NK-92 (cell line): ENCODE data around the gene FTO.

Experiments used
- DNase-seq: peaks from one replicate; lab custom pipeline; 2025; ENCODE audit not compliant: unreplicated experiment; lab: John Stamatoyannopoulos, UW

FTO gene

DNA sequence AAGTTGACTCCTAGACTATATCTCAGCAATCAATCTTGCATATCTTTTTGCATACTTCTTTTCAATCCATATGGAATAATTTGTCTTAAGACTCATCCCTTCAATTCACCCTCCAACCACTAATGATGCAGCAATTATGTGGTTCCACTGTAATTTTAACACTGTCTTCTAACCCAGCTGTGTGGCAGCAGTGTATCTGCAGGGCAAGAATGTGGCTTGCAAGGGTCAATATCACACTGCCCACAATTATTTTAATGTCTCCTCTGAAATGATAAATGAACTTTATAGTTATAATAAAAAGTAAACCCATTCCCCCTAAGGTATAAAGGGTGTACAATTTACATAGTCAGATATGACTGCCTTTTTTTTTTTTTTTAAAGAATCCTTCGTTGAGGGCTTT lies 48.6 kb downstream of the FTO start:
- no peak for DNase-seq

DNA sequence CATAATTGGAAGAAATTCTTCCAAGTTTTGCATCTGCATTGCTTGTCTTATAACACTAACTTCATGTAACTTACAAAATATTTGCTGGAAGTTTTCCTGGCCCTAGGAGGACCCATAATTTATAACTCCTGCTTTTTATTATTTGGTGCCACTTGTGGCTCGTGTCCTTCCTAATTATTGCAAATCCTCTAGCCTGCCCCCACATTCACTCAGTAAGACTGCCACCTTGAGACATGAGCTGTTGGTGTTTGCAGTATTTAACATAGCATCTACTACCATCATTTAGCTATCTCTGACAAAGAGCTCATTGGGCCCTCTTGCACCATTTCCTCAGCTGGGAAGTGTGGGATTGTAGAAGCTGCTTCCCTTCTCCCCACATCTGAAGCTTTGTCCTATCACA lies 49.5 kb downstream of the FTO start:
- no peak for DNase-seq

DNA sequence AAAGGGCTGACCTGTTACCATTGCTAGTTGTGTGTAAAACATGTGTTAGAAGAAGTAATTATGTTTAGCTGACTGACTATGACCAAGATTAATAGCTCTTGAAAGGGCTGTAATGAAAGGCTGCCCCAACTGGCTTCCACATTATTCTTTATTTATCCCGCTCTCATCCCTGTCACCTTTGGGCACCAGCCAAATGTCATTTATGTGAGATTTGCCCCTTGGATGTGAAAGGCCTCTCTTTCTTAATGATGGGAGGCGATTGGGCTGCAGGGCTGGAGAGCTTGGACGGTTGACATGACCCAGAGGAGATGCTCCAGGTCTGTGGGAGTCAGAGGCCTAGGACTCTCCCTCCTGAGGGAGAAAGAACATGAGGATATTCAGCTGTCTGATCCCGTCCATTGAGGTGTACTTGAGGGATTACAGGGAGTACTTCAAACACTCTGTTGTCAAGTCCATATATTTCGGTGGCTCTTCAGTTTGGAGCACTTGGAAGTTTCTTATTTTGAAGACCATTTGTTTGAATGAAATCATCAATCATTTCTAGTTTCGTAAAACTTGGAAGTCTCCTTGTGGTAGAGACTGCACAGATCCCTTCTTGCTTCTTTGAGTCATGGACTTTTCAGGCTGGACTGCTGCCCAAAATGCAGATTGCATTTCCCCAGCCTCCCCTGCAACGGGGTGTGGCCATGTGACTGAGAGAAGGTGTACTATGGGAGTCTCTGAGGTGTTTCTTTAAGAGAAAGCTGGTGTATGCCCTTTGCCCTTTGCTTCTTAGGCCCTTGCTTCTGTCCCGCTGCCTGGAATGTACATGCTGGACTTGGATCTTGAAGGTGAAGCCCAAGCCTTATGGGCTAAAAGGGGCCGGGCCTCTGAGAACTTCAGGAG lies 51.3 kb downstream of the FTO start:
- no peak for DNase-seq

GRCh38 chr16:53756275-53756996 lies 52.5 kb downstream of the FTO start:
- DNase-seq: no peak

DNA sequence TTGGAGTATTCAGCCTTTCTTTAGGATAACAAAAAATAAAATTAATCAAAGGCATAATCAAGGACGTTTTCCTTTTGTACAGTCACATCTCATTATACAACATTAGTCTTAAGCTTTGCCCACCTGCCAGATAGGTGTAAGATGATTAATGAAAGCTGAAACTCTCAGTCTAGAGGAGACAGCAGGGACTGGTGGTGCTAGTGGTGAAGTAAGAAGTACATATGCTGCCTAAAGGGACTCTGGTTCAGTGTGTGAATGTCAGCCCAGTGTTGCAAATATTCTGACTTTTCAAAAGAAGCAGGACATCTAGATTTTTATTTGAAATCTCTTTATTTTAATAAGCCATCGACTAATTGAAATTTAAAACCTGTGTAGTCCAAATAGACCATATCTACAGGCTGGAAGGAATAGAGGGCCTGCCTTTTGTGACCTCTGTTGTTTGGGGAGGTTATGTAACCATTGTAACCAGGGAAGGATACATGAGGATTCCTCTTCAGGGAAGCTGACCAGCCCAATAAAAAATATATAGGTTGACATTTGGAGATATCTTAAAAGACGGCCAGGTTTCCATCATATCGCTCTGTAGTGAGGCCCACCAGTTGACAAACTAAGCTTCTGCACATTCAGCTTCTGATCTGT lies 54.1 kb downstream of the FTO start:
- no peak for DNase-seq

- no peak for DNase-seq
These were observed 58.2 kb downstream of the FTO start for GRCh38 chr16:53761962-53762703.

- DNase-seq: no peak
These were observed 62.5 kb downstream of the FTO start for GRCh38 chr16:53766304-53767016.

DNA sequence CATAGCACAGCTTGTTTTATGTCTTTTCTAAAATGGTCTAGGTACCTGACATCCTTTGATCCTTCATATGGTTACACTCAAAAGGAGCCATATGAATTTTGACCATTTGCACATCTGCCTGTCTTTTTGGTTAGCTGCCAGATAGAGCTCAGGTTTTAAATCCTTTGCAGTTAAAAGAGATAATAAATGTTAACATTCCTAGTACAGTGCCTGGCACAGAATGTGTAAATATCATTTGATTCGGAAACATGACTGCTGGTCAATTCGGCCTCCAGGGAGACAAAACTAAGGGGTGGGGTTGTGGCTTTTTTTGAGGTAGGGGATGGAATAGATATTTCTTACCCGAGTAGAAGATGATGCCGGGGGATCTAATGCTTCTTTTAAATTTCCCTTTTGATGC lies 64.2 kb downstream of the FTO start:
- no peak for DNase-seq

DNA sequence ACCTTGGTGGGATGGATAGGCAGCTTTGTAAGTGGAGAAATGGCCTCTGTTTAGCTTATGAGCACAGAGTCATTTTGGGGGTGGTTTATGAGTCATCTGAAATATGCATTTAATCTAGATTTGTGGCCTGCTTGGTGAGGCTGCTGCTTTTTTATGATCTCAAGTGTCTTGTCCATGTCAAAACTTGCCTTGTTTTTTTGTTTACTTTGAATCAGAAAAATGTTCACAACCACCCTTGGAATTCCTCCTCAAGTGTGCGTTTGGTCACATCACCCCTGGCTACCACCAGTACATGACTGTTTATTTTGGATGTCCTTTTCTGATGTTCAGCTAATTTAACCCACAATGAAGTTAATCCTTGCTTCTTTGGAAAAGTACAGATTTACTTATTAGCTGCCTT lies 64.6 kb downstream of the FTO start:
- DNase-seq: no peak

- no peak for DNase-seq
These were observed 65.2 kb downstream of the FTO start for GRCh38 chr16:53769185-53769584.

DNA sequence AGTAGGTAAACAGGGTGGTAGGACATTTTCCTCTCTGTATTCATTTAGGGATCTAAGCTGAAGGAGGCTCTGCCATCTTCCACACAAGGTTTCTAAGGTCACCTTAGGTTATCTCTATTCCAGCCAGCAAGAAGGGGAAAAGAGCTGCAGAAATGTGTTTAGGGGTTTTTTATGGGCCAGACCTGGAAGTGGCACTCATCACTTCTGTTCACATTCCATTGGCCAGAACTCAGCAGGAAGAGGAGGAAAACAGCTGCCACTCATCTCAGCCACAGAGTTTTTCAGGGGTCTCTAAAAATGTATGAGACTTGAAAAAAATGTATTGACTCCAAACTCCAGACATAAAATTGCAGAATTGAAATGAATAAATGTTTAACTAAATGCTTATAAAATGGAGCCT lies 65.8 kb downstream of the FTO start:
- DNase-seq: no peak

DNA sequence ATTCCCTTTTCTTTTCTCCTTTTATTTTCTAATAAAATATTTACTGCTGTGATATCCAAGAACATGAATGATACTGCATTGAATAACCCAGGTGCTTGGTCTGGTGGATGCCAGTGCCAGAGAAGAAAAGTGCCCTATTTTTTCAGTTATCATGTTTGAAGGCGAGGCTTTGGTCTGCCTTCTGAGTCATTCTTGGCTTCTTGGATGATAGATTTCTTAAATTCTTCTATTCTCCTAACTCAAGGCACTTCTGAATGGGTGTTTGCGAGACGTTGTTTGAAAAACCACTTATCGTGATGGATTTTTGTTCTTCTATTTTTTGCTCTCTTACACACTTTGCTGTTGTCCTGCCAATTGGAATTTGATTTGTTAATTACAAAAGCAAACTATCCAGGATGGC lies 66.7 kb downstream of the FTO start:
- no peak for DNase-seq

DNA sequence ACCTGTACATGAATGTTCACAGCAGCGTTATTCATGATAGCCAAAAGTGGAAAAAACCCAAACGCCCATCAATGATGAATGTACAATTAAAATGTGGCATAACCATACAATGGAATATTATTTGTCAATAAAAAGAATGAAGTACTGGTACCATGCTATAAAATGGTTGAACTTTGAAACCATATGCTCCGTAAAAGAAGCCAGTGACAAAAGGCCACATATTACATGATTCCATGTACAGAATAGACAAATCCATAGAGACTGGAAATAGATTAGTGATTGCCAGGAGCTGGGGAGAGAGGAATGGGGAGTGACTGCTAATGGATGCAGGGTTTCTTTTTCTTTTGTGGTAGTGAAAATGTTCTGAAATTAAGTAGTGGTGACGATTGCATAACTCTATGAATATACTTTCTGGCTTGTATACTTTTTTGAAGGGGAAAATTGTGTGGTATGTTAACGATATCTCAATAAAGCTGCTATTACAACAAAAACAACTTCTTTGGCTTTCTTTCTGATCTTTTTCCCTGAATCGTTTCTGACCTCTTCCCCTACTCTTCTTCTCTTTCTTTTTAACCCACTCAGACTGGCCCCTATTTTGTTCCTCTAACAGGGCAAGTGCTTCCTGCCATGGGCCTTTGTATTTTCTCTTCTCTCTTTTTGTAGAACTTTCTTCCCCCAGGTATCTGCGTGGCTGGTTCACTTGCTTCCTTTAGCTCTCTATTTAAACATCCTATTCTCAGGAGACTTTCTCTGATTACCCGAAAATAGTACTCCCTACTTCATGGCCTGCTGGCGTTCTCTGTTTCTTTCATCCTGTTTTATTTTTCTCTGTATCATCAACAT lies 67.9 kb downstream of the FTO start:
- no peak for DNase-seq

DNA sequence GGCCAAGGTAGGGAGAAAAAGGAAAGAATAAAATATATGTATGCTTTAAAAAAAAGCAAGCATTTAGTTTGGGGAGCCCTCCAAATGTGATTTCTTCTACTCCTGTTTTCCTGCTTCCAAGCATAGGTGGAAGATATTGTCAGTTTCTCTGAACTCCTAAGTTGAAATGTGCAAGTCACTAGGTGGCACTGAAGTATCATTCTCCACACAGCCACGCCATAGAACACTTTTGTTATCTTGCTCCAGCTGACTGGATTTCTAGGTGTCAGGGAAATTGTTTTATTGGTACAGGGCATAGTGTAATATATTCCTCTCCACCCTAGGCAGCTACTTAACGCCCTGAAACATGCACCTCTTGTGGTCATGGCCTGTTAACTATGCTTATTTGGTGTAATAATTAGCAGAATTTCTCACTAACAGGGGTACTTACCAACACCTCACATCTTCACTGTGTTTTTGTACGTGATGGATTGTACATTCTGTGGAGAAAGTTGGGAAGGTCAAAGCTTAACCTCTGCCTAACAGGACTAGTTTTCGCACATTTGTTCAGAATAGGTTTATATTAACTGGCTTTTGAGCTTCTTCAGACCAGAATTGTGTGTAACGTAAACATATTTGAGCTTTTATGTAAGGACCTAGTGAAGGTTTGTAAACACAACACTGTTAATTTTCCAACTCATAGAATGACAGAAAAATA lies 69.3 kb downstream of the FTO start:
- DNase-seq: no peak

DNA sequence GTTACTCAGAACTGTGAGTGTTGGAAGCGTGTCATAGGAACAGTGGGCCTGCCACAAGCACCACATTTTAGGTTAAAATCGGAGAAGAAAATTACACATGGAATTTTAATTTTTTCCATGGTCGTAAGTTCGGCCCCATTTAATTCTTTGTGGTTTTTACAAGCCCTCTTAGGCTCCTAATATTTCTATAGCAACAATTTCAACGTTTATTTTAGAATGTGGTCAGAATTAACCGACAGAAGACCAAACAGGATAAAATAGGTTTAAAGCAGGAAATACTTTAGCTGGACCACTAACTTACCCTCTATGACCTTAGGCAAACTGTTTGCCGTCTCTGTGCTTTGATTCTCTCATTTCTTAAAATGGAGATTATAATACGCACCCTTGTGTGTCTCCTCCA lies 69.9 kb downstream of the FTO start:
- DNase-seq: no peak

GRCh38 chr16:53775106-53775820 lies 71.3 kb downstream of the FTO start:
- DNase-seq: no peak

DNA sequence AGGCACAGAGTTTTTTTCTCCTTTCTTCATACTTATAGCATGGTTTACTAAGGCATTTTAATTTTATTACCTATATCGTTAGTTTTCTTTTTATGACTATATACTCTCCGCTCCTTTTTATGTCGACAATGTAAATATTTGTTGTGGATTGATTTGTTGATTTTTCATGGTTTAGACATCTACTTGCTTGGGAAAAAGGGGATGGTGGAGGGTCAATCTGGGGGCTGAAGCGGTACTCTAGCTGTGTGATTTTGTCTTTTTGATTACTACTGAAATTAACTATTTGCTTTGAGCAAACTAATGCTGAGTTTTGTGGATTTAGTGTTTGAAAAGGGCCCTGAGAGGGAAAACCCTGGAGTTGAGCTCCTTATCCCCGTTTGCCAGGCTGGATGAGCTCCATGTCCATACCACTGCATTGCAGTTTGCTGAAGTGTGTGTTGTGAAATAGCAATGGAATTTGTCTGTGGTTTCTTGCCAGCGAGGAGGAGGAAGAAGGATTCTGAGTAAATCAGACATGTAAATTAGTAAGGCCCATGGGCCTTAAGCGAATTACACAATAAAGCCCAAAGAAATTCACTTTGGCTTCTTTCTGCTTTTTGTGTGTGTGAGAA lies 72.0 kb downstream of the FTO start:
- DNase-seq: no peak

DNA sequence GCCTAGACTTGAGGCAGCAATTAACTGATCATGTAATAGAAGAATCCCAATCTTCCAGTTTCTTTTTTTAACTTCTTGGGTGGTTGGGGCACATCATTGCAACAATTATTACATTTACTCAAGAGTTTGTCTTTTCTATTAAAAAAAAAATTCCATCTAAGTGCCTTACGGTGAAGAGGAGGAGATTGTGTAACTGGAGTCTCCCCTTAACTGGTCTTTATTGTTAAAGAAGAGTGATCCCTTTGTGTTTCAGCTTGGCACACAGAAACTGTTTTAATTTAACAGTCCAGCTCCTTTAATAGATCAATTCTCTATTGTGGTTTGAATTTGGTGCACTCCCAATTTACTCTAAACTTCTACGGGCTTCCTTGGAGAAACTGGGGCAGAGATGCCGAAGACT lies 75.2 kb downstream of the FTO start:
- DNase-seq: no peak
